HEK293 (cell line): Measurements from ENCODE around the gene ENOSF1.
A peak's percentile ranks its signal among the peaks of the same experiment; 100 is the strongest.

Experiments used
- HOXC10 ChIP-seq: sonication (generic); formaldehyde crosslinking; IDR thresholded peaks from 2 replicates; pipeline ENCODE4 v1.8.1; 2023; ENCODE audit warnings: mild to moderate bottlenecking, missing genetic modification reagents
- KLF16 ChIP-seq: fragments of 450-650 bp; formaldehyde crosslinking; IDR thresholded peaks from 2 replicates; pipeline ENCODE4 v1.5.1; 2017; ENCODE audit warnings: missing biosample characterization, missing genetic modification characterization
- KLF7 ChIP-seq: fragments of 450-650 bp; formaldehyde crosslinking; IDR thresholded peaks from 2 replicates; pipeline ENCODE4 v1.5.1; 2016; ENCODE audit warnings: missing biosample characterization, missing genetic modification characterization, borderline replicate concordance
- KLF9 ChIP-seq: fragments of 450-650 bp; formaldehyde crosslinking; IDR thresholded peaks from 2 replicates; pipeline ENCODE4 v1.5.1; 2016; ENCODE audit warnings: missing biosample characterization, missing genetic modification characterization, low read depth
- MZF1 ChIP-seq: fragments of 450-650 bp; formaldehyde crosslinking; IDR thresholded peaks from 2 replicates; pipeline ENCODE4 v1.5.1; 2017; ENCODE audit warnings: missing biosample characterization, missing genetic modification characterization, borderline replicate concordance
- PRDM1 ChIP-seq: fragments of 450-650 bp; formaldehyde crosslinking; IDR thresholded peaks from 2 replicates; pipeline ENCODE4; 2016; ENCODE audit warnings: missing biosample characterization, missing genetic modification characterization
- SCRT2 ChIP-seq: fragments of 450-650 bp; formaldehyde crosslinking; IDR thresholded peaks from 2 replicates; pipeline ENCODE4 v1.5.1; 2016; ENCODE audit warnings: missing biosample characterization, missing genetic modification characterization
- SP7 ChIP-seq: fragments of 450-650 bp; formaldehyde crosslinking; IDR thresholded peaks from 2 replicates; pipeline ENCODE4 v1.5.1; 2016; ENCODE audit warnings: missing biosample characterization, missing genetic modification characterization
- YY2 ChIP-seq: fragments of 450-650 bp; formaldehyde crosslinking; IDR thresholded peaks from 2 replicates; pipeline ENCODE4 v1.5.1; 2016; ENCODE audit warnings: missing biosample characterization, missing genetic modification characterization
- ZBTB20 ChIP-seq: fragments of 450-650 bp; formaldehyde crosslinking; IDR thresholded peaks from 2 replicates; pipeline ENCODE4 v1.5.1; 2016; ENCODE audit warnings: missing biosample characterization, missing genetic modification characterization
- ZNF112 ChIP-seq: fragments of 450-650 bp; formaldehyde crosslinking; IDR thresholded peaks from 2 replicates; pipeline ENCODE4 v1.5.0; 2017; ENCODE audit warnings: missing biosample characterization, missing genetic modification characterization
- ZNF202 ChIP-seq: fragments of 450-650 bp; formaldehyde crosslinking; IDR thresholded peaks from 2 replicates; pipeline ENCODE4 v1.5.1; 2016; ENCODE audit warnings: missing biosample characterization, missing genetic modification characterization, borderline replicate concordance
- ZNF211 ChIP-seq: fragments of 450-650 bp; formaldehyde crosslinking; IDR thresholded peaks from 2 replicates; pipeline ENCODE4 v1.5.1; 2016; ENCODE audit warnings: low read depth, missing biosample characterization, missing genetic modification characterization
- ZNF223 ChIP-seq: fragments of 450-650 bp; formaldehyde crosslinking; IDR thresholded peaks from 2 replicates; pipeline ENCODE4 v1.5.1; 2016; ENCODE audit warnings: missing biosample characterization, missing genetic modification characterization
- ZNF239 ChIP-seq: fragments of 450-650 bp; formaldehyde crosslinking; IDR thresholded peaks from 2 replicates; pipeline ENCODE4 v1.5.1; 2016; ENCODE audit warnings: missing biosample characterization, missing genetic modification characterization
- ZNF302 ChIP-seq: fragments of 450-650 bp; formaldehyde crosslinking; IDR thresholded peaks from 2 replicates; pipeline ENCODE4 v1.5.1; 2016; ENCODE audit warnings: missing biosample characterization, missing genetic modification characterization, low read depth
- ZNF366 ChIP-seq: fragments of 450-650 bp; formaldehyde crosslinking; conservative IDR thresholded peaks from 2 replicates; pipeline ENCODE4 v1.5.1; 2016; ENCODE audit warnings: missing biosample characterization, missing genetic modification characterization
- ZNF48 ChIP-seq: fragments of 450-650 bp; formaldehyde crosslinking; IDR thresholded peaks from 2 replicates; pipeline ENCODE4 v1.5.1; 2016; ENCODE audit warnings: missing biosample characterization, missing genetic modification characterization
- ZNF501 ChIP-seq: fragments of 450-650 bp; formaldehyde crosslinking; IDR thresholded peaks from 2 replicates; pipeline ENCODE4 v1.5.1; 2016; ENCODE audit warnings: missing biosample characterization, missing genetic modification characterization
- ZNF510 ChIP-seq: fragments of 450-650 bp; formaldehyde crosslinking; IDR thresholded peaks from 2 replicates; pipeline ENCODE4 v1.5.1; 2018; ENCODE audit warnings: mild to moderate bottlenecking, missing genetic modification characterization, missing biosample characterization; ENCODE audit not compliant: insufficient replicate concordance
- ZNF544 ChIP-seq: fragments of 450-650 bp; formaldehyde crosslinking; IDR thresholded peaks from 2 replicates; pipeline ENCODE4 v1.5.0; 2017; ENCODE audit warnings: missing biosample characterization, missing genetic modification characterization
- ZNF596 ChIP-seq: fragments of 450-650 bp; IDR thresholded peaks from 2 replicates; pipeline ENCODE4 v1.5.0; 2018; ENCODE audit warnings: missing biosample characterization, mild to moderate bottlenecking, missing genetic modification characterization, moderate library complexity
- ZNF776 ChIP-seq: fragments of 450-650 bp; formaldehyde crosslinking; IDR thresholded peaks from 2 replicates; pipeline ENCODE4 v1.5.0; 2017; ENCODE audit warnings: missing biosample characterization, missing genetic modification characterization, borderline replicate concordance
- ZNF785 ChIP-seq: fragments of 450-650 bp; formaldehyde crosslinking; IDR thresholded peaks from 2 replicates; pipeline ENCODE4 v1.5.1; 2016; ENCODE audit warnings: missing biosample characterization, missing genetic modification characterization
- TF ChIP-seq, protein P1 (sequence below): fragments of 450-650 bp; formaldehyde crosslinking; IDR thresholded peaks from 2 replicates; pipeline ENCODE4 v1.5.1; 2016; ENCODE audit warnings: missing biosample characterization, missing genetic modification characterization
- TF ChIP-seq, protein P2 (sequence below): fragments of 450-650 bp; formaldehyde crosslinking; IDR thresholded peaks from 2 replicates; pipeline ENCODE4 v1.5.1; 2016; ENCODE audit warnings: missing biosample characterization, missing genetic modification characterization
- TF ChIP-seq, protein P3 (sequence below): fragments of 450-650 bp; formaldehyde crosslinking; IDR thresholded peaks from 2 replicates; pipeline ENCODE4 v1.5.1; 2017; ENCODE audit warnings: missing biosample characterization, missing genetic modification characterization
- TF ChIP-seq, protein P4 (sequence below): fragments of 450-650 bp; formaldehyde crosslinking; IDR thresholded peaks from 2 replicates; pipeline ENCODE4 v1.5.1; 2016; ENCODE audit warnings: missing biosample characterization, missing genetic modification characterization
- TF ChIP-seq, protein P5 (sequence below): fragments of 450-650 bp; formaldehyde crosslinking; IDR thresholded peaks from 2 replicates; pipeline ENCODE4 v1.5.1; 2016; ENCODE audit warnings: missing biosample characterization, missing genetic modification characterization

The ENOSF1 gene

DNA sequence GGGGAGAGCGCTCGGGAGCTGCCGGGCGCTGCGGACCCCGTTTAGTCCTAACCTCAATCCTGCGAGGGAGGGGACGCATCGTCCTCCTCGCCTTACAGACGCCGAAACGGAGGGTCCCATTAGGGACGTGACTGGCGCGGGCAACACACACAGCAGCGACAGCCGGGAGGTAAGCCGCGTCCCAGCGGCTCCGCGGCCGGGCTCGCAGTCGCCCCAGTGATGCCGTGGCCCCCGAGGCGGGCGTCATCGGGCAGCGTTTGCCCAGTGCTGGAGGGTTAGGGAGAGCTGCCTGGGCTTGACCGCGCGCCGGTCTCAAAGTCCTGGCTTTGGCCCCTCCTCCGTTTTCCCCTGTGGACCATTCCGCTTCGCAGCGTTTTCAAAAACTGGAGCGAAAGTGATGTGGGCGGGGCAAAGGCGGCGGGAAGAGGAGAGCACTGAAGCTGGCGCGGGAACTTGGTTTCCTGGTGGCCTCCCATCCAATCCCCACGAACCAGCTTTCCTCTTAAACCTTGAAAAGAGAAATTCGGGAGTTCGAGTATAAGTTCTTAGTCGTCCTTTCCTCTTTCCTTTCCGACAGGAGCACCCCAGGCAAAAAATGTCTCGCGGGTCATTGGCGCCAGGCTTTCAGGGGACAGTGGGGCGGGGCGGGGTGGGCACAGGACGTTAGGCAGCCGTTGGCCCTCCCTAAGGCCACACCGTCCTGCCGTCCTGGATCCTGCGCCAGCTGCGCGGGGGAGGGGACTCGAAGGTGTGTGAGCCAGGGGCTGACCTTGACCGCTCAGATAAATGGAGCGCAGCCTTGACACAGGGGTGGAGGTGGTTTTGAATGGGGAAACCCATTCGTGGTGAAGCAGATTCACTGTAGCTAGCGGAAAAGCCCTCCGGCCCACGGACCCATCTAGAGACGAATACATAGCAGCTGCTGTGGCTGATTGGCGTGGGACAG lies 54.2 kb downstream of the ENOSF1 start (continued):
- no peak for TF ChIP-seq ZNF544 (tag by site-specific recombination)
- TF ChIP-seq ZNF501, result peak; percentile 92
- no peak for TF ChIP-seq MZF1 (tag by site-specific recombination)
- no peak for TF ChIP-seq ZNF776
- no peak for TF ChIP-seq ZNF48 (tag by site-specific recombination)
- no peak for TF ChIP-seq ZNF112 (tag by site-specific recombination)
- TF ChIP-seq, protein P1, sequence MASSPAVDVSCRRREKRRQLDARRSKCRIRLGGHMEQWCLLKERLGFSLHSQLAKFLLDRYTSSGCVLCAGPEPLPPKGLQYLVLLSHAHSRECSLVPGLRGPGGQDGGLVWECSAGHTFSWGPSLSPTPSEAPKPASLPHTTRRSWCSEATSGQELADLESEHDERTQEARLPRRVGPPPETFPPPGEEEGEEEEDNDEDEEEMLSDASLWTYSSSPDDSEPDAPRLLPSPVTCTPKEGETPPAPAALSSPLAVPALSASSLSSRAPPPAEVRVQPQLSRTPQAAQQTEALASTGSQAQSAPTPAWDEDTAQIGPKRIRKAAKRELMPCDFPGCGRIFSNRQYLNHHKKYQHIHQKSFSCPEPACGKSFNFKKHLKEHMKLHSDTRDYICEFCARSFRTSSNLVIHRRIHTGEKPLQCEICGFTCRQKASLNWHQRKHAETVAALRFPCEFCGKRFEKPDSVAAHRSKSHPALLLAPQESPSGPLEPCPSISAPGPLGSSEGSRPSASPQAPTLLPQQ (tag by site-specific recombination), result peak; percentile 56
- TF ChIP-seq ZBTB20 (tag by site-specific recombination), result peak; percentile 48; the same call in 1 of the 2 replicates
- no peak for TF ChIP-seq ZNF211 (tag by site-specific recombination)
- TF ChIP-seq ZNF785 (tag by site-specific recombination), result 0 out of 2 replicates have a peak, but pooled peaks have one; percentile 28
- TF ChIP-seq ZNF302 (tag by site-specific recombination), result no peak
- TF ChIP-seq YY2 (tag by site-specific recombination), result no peak
- TF ChIP-seq, protein P2, sequence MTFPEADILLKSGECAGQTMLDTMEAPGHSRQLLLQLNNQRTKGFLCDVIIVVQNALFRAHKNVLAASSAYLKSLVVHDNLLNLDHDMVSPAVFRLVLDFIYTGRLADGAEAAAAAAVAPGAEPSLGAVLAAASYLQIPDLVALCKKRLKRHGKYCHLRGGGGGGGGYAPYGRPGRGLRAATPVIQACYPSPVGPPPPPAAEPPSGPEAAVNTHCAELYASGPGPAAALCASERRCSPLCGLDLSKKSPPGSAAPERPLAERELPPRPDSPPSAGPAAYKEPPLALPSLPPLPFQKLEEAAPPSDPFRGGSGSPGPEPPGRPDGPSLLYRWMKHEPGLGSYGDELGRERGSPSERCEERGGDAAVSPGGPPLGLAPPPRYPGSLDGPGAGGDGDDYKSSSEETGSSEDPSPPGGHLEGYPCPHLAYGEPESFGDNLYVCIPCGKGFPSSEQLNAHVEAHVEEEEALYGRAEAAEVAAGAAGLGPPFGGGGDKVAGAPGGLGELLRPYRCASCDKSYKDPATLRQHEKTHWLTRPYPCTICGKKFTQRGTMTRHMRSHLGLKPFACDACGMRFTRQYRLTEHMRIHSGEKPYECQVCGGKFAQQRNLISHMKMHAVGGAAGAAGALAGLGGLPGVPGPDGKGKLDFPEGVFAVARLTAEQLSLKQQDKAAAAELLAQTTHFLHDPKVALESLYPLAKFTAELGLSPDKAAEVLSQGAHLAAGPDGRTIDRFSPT, result peak; percentile 80; the same call in 1 of the 2 replicates
- no peak for TF ChIP-seq HOXC10 (CRISPR knock-in tag)
- peak; percentile 68 for TF ChIP-seq SP7 (tag by site-specific recombination)
- no peak for TF ChIP-seq SCRT2 (tag by site-specific recombination)
- peak; percentile 84 for TF ChIP-seq PRDM1 (tag by site-specific recombination)
- TF ChIP-seq ZNF596 (tag by site-specific recombination), result no peak
- peak; percentile 75 for TF ChIP-seq KLF9 (tag by site-specific recombination)
- no peak for TF ChIP-seq ZNF366 (tag by site-specific recombination)
- TF ChIP-seq KLF16 (tag by site-specific recombination), result peak; percentile 90
- no peak for TF ChIP-seq ZNF223 (tag by site-specific recombination)
- no peak for TF ChIP-seq ZNF510 (tag by site-specific recombination)
- 0 out of 2 replicates have a peak, but pooled peaks have one; percentile 40 for TF ChIP-seq KLF7 (tag by site-specific recombination)
- TF ChIP-seq, protein P3, sequence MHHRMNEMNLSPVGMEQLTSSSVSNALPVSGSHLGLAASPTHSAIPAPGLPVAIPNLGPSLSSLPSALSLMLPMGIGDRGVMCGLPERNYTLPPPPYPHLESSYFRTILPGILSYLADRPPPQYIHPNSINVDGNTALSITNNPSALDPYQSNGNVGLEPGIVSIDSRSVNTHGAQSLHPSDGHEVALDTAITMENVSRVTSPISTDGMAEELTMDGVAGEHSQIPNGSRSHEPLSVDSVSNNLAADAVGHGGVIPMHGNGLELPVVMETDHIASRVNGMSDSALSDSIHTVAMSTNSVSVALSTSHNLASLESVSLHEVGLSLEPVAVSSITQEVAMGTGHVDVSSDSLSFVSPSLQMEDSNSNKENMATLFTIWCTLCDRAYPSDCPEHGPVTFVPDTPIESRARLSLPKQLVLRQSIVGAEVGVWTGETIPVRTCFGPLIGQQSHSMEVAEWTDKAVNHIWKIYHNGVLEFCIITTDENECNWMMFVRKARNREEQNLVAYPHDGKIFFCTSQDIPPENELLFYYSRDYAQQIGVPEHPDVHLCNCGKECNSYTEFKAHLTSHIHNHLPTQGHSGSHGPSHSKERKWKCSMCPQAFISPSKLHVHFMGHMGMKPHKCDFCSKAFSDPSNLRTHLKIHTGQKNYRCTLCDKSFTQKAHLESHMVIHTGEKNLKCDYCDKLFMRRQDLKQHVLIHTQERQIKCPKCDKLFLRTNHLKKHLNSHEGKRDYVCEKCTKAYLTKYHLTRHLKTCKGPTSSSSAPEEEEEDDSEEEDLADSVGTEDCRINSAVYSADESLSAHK, result peak; percentile 28; the same call in 1 of the 2 replicates
- TF ChIP-seq ZNF202 (tag by site-specific recombination), result no peak
- TF ChIP-seq ZNF239, result peak; percentile 44; the same call in 1 of the 2 replicates
- TF ChIP-seq, protein P4, sequence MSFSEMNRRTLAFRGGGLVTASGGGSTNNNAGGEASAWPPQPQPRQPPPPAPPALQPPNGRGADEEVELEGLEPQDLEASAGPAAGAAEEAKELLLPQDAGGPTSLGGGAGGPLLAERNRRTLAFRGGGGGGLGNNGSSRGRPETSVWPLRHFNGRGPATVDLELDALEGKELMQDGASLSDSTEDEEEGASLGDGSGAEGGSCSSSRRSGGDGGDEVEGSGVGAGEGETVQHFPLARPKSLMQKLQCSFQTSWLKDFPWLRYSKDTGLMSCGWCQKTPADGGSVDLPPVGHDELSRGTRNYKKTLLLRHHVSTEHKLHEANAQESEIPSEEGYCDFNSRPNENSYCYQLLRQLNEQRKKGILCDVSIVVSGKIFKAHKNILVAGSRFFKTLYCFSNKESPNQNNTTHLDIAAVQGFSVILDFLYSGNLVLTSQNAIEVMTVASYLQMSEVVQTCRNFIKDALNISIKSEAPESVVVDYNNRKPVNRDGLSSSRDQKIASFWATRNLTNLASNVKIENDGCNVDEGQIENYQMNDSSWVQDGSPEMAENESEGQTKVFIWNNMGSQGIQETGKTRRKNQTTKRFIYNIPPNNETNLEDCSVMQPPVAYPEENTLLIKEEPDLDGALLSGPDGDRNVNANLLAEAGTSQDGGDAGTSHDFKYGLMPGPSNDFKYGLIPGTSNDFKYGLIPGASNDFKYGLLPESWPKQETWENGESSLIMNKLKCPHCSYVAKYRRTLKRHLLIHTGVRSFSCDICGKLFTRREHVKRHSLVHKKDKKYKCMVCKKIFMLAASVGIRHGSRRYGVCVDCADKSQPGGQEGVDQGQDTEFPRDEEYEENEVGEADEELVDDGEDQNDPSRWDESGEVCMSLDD (tag by site-specific recombination), result peak; percentile 64
- TF ChIP-seq, protein P5, sequence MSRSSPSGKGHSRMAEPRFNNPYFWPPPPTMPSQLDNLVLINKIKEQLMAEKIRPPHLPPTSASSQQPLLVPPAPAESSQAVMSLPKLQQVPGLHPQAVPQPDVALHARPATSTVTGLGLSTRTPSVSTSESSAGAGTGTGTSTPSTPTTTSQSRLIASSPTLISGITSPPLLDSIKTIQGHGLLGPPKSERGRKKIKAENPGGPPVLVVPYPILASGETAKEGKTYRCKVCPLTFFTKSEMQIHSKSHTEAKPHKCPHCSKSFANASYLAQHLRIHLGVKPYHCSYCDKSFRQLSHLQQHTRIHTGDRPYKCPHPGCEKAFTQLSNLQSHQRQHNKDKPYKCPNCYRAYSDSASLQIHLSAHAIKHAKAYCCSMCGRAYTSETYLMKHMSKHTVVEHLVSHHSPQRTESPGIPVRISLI (tag by site-specific recombination), result no peak
